ENCODE measurements around the gene NF2.

DNA sequence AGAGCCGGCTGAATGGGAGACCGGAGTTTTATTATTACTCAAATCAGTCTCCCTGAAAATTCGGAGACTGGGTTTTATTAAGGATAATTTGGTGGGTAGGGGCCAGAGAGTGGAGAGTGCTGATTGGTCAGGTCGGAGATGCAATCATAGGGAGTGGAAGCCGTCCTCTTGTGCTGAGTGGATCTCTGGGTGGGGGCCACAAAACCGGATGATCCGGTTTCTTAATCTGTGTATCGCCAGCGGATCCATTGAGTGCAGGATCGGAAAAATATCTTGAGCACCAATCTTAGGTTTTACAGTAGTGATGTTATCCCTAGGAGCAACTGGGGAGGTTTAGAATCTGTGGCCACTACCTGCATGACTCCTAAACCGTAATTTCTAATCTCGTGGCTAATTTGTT, 21.6 kb upstream of the NF2 start:
- TF ChIP-seq, protein P1, sequence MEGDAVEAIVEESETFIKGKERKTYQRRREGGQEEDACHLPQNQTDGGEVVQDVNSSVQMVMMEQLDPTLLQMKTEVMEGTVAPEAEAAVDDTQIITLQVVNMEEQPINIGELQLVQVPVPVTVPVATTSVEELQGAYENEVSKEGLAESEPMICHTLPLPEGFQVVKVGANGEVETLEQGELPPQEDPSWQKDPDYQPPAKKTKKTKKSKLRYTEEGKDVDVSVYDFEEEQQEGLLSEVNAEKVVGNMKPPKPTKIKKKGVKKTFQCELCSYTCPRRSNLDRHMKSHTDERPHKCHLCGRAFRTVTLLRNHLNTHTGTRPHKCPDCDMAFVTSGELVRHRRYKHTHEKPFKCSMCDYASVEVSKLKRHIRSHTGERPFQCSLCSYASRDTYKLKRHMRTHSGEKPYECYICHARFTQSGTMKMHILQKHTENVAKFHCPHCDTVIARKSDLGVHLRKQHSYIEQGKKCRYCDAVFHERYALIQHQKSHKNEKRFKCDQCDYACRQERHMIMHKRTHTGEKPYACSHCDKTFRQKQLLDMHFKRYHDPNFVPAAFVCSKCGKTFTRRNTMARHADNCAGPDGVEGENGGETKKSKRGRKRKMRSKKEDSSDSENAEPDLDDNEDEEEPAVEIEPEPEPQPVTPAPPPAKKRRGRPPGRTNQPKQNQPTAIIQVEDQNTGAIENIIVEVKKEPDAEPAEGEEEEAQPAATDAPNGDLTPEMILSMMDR (IDR thresholded peaks at IDR 0.05) = no peak
- TF ChIP-seq ZFX (IDR thresholded peaks at IDR 0.05; ENCODE audit: borderline replicate concordance) = no peak
